IMR-90 (cell line): Measurements from ENCODE around the gene TSPAN4. TPM values are rescaled to one million over a fixed set of nuclear protein-coding genes. Genes with fewer than 3 reads are reported as not detected.
A peak's percentile ranks its signal among the peaks of the same experiment; 100 is the strongest.

Source experiments
- ATAC-seq: fragments of 200-7000 bp; cut with Tn5 transposase; 2 replicates; pipeline ENCODE4 v1.9.1; 2020; ENCODE audit warnings: low read depth, mild to moderate bottlenecking, moderate library complexity
- BruUV-seq: library from RNA; stranded (reverse); fragments of 400-500 nt; replicated peaks from 2 replicates; lab custom pipeline; 2021; lab: Mats Ljungman, UMichigan
- CTCF ChIA-PET: fragments of 300-600 bp; formaldehyde crosslinking; extraction: SDS; loops from one replicate; lab custom pipeline; 2021; ENCODE audit warnings: antibody characterized with exemption; lab: Yijun Ruan, JAX
- POLR2A ChIA-PET: fragments of 300-600 bp; sonication (Branson Sonifier 250); formaldehyde crosslinking; loops from one replicate; lab custom pipeline; 2022; ENCODE audit warnings: antibody characterized with exemption; ENCODE audit not compliant: unreplicated experiment; lab: Charles Lee
- DNase-seq: peaks from one replicate; pipeline ENCODE4 v3.0.0; 2013
- H2AFZ ChIP-seq: replicated peaks from 2 replicates; pipeline ENCODE3; 2013; ENCODE audit warnings: low read length, mild to moderate bottlenecking; ENCODE audit not compliant: poor library complexity
- H2AK5ac ChIP-seq: 2 replicates; pipeline ENCODE4 v1.6.1; 2013; ENCODE audit warnings: low read depth, low read length, inconsistent platforms
- H2AK9ac ChIP-seq: replicated peaks from 2 replicates; pipeline ENCODE3; 2013; ENCODE audit warnings: mild to moderate bottlenecking, low read depth, low read length, moderate library complexity; ENCODE audit not compliant: poor library complexity
- H2BK120ac ChIP-seq: 2 replicates; pipeline ENCODE4 v1.6.1; 2013; ENCODE audit warnings: low read depth, low read length, inconsistent platforms
- H2BK15ac ChIP-seq: 3 replicates; pipeline ENCODE4 v1.6.1; 2013; ENCODE audit warnings: low read depth, low read length, inconsistent platforms
- H2BK20ac ChIP-seq: 2 replicates; pipeline ENCODE4 v1.6.1; 2013; ENCODE audit warnings: low read depth, mild to moderate bottlenecking, inconsistent platforms, low read length, moderate library complexity
- H2BK5ac ChIP-seq: 2 replicates; pipeline ENCODE4 v1.6.1; 2013; ENCODE audit warnings: mild to moderate bottlenecking, low read depth, low read length, inconsistent platforms; ENCODE audit not compliant: poor library complexity, severe bottlenecking
- H3K14ac ChIP-seq: replicated peaks from 2 replicates; pipeline ENCODE4 v1.6.1; 2013; ENCODE audit warnings: low read depth, low read length, inconsistent platforms
- H3K18ac ChIP-seq: 2 replicates; pipeline ENCODE4 v1.6.1; 2013; ENCODE audit warnings: low read depth, low read length, control low read depth
- H3K23ac ChIP-seq: 2 replicates; pipeline ENCODE4 v1.6.1; 2013; ENCODE audit warnings: low read depth, low read length, inconsistent platforms
- H3K27ac ChIP-seq: 2 replicates; pipeline ENCODE4 v1.5.1; 2013; ENCODE audit warnings: mild to moderate bottlenecking, control low read depth, low read length; ENCODE audit not compliant: insufficient read depth
- H3K27me3 ChIP-seq: 2 replicates; pipeline ENCODE4 v1.6.1; 2013; ENCODE audit warnings: low read length; ENCODE audit not compliant: control insufficient read depth, insufficient read depth
- H3K36me3 ChIP-seq: 2 replicates; pipeline ENCODE4 v1.6.1; 2013; ENCODE audit warnings: low read length, mixed read lengths; ENCODE audit not compliant: control insufficient read depth, insufficient read depth
- H3K4ac ChIP-seq: 2 replicates; pipeline ENCODE4 v1.6.1; 2013; ENCODE audit warnings: low read depth, low read length, inconsistent platforms
- H3K4me1 ChIP-seq: 2 replicates; pipeline ENCODE4 v1.6.1; 2013; ENCODE audit warnings: low read length, mixed read lengths; ENCODE audit not compliant: control insufficient read depth, insufficient read depth
- H3K4me2 ChIP-seq: 2 replicates; pipeline ENCODE4 v1.6.1; 2013; ENCODE audit warnings: low read depth, mild to moderate bottlenecking, control low read depth, low read length, moderate library complexity
- H3K4me3 ChIP-seq: 2 replicates; pipeline ENCODE4 v1.5.1; 2013; ENCODE audit warnings: low read depth, mild to moderate bottlenecking, control low read depth, low read length, moderate library complexity; ENCODE audit not compliant: insufficient read depth
- H3K56ac ChIP-seq: 2 replicates; pipeline ENCODE4 v1.6.1; 2013; ENCODE audit warnings: low read length, inconsistent platforms; ENCODE audit not compliant: insufficient read depth; ENCODE audit errors: extremely low read depth
- H3K79me1 ChIP-seq, 2 experiments: 2 replicates each; pipeline ENCODE4 v1.6.1; 2013; ENCODE audit warnings: low read length in 2 of 2, inconsistent platforms in 1 of 2, low read depth in 1 of 2
- H3K9ac ChIP-seq: 2 replicates; pipeline ENCODE4 v1.6.1; 2013; ENCODE audit warnings: low read depth, low read length, control low read depth
- H3K9me1 ChIP-seq: 2 replicates; pipeline ENCODE4 v1.6.1; 2013; ENCODE audit warnings: low read length, inconsistent platforms; ENCODE audit not compliant: insufficient read depth
- H3K9me3 ChIP-seq: 2 replicates; pipeline ENCODE4 v1.6.1; 2013; ENCODE audit warnings: low read length; ENCODE audit not compliant: control insufficient read depth, insufficient read depth
- H4K20me1 ChIP-seq: 2 replicates; pipeline ENCODE4 v1.6.1; 2013; ENCODE audit warnings: low read length, inconsistent platforms; ENCODE audit not compliant: insufficient read depth
- H4K5ac ChIP-seq: 2 replicates; pipeline ENCODE4 v1.6.1; 2013; ENCODE audit warnings: mild to moderate bottlenecking, low read depth, low read length, control low read depth
- H4K8ac ChIP-seq, 2 experiments: 2 replicates each; pipeline ENCODE4 v1.6.1; 2013; ENCODE audit warnings: low read depth in 2 of 2, low read length in 2 of 2, control low read depth in 1 of 2, inconsistent platforms in 1 of 2
- H4K91ac ChIP-seq: 2 replicates; pipeline ENCODE4 v1.6.1; 2013; ENCODE audit warnings: low read depth, low read length, inconsistent platforms; ENCODE audit not compliant: insufficient read depth
- CEBPB ChIP-seq: IDR thresholded peaks from 2 replicates; pipeline ENCODE4 v1.6.1; 2012; ENCODE audit warnings: low read depth, low read length, improper control_type of control experiment
- MAFK ChIP-seq: IDR thresholded peaks from 2 replicates; pipeline ENCODE4 v1.6.1; 2012; ENCODE audit warnings: low read depth, low read length, improper control_type of control experiment
- NFE2L2 ChIP-seq: fragments of 150-350 bp; IDR thresholded peaks from 2 replicates; pipeline ENCODE4 v1.6.1; 2016; ENCODE audit warnings: low read depth, mild to moderate bottlenecking, low read length
- POLR2A ChIP-seq: IDR thresholded peaks from 2 replicates; pipeline ENCODE4 v1.6.1; 2012; ENCODE audit warnings: mild to moderate bottlenecking, low read depth, low read length
- WGBS, 2 experiments: methylation state at CpG; one replicate each; pipeline versions ENCODE4 v1.1.5 to v1.1.7; 2013; ENCODE audit warnings: missing lambda C conversion rate in 2 of 2; ENCODE audit not compliant: insufficient read length in 1 of 2; ENCODE audit errors: extremely low coverage in 2 of 2; 5-methylcytosine and 5-hydroxymethylcytosine counted together
- dilution Hi-C: fragments of 300-500 bp; cut with HindIII; formaldehyde crosslinking; loops from one replicate; pipeline ENCODE4 v1.14.3; 2018; ENCODE audit warnings: low sequenced_read_pairs; ENCODE audit not compliant: unreplicated experiment
- in situ Hi-C: fragments of 300-500 bp; cut with MboI; formaldehyde crosslinking; loops from 3 replicates; pipeline ENCODE4 v1.14.3; 2019; ENCODE audit warnings: low sequenced_read_pairs, inconsistent platforms, mixed read lengths
- intact Hi-C: fragments of 100-400 bp; cut with micrococcal nuclease; formaldehyde crosslinking; loops from 2 replicates; pipeline ENCODE4 v1.10.0; 2022
- polyA plus RNA-seq, 3 experiments: library from polyadenylated mRNA; depleted of rRNA; stranded (reverse); fragments of >200 nt; gene quantifications; 2 replicates each; pipeline ENCODE4 v1.2.3, GENCODE V29; 2012; ENCODE audit warnings: low replicate concordance in 1 of 3
- total RNA-seq: library from RNA; depleted of rRNA; stranded (reverse); fragments of >200 nt; gene quantifications from 2 replicates; pipeline ENCODE4 v1.2.3, GENCODE V29; 2012
- TF ChIP-seq, protein P1 (sequence below): fragments of 150-350 bp; IDR thresholded peaks from 2 replicates; pipeline ENCODE4 v1.6.1; 2017; ENCODE audit warnings: mild to moderate bottlenecking, antibody characterized with exemption, low read length, low read depth

The TSPAN4 gene
- total and polyA plus RNA-seq, 2 of the 4 experiments (the other 2 are of a cell fraction), result 161 to 293 TPM

DNA sequence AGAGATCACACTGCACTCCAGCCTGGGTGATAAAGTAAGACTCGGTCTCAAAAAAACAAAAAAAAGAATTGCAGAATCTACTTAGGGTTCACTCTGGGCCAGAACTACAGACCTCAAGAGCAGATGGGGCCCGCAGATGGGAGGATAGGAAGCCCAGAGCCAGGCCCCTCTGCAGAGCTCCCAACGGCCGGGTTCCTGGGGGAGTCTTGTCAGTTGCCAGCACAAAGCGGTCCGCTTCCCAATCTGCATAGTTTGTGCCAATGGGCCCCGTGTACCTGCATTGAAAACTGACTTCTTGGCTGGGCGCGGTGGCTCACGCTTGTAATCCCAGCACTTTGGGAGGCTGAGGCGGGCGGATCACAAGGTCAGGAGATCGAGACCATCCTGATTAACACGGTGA, 69.6 kb downstream of the TSPAN4 start:
- H3K4me1 ChIP-seq, result peaks cover 7% of the 10 kb centered on the region; the same call in 1 of the 2 replicates
- H3K9me3 ChIP-seq, result no peaks in the 10 kb centered on the region
- H4K91ac ChIP-seq, result no peak overlapping the region
- no peak overlapping the region for H2BK120ac ChIP-seq
- DNase-seq (no peak), ATAC-seq (no peak)
- no TSS peak for BruUV-seq
- H2BK15ac ChIP-seq, result no peak overlapping the region
- H2AK9ac ChIP-seq, result no peak overlapping the region
- H3K27ac ChIP-seq, result no peak overlapping the region
- no peak overlapping the region for H2AK5ac ChIP-seq
- no peak for TF ChIP-seq NFE2L2
- no peak for TF ChIP-seq MAFK
- no peak for TF ChIP-seq CEBPB
- TF ChIP-seq, protein P1, sequence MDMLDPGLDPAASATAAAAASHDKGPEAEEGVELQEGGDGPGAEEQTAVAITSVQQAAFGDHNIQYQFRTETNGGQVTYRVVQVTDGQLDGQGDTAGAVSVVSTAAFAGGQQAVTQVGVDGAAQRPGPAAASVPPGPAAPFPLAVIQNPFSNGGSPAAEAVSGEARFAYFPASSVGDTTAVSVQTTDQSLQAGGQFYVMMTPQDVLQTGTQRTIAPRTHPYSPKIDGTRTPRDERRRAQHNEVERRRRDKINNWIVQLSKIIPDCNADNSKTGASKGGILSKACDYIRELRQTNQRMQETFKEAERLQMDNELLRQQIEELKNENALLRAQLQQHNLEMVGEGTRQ, result no peak
- no peak for TF ChIP-seq POLR2A
- peak overlapping the region in 1 of 2 experiments; percentile 99; a peak in 1 of 4 replicates for H4K8ac ChIP-seq
- H4K5ac ChIP-seq, result no peak overlapping the region
- no peak overlapping the region for H2AFZ ChIP-seq
- no peak overlapping the region for H3K14ac ChIP-seq
- 0 out of 2 replicates have a peak, but pooled peaks cover 8% of the 10 kb centered on the region for H3K9me1 ChIP-seq
- no peak overlapping the region for H3K18ac ChIP-seq
- in situ Hi-C loops, result no loop called here
- H3K36me3 ChIP-seq, result no peaks in the 10 kb centered on the region; the same call in 1 of the 2 replicates
- no peak overlapping the region for H3K4me2 ChIP-seq
- H3K23ac ChIP-seq, result no peak overlapping the region
- 100% methylated on average over 5 of the region's 14 CpGs; no CpG with 5 or more reads in 1 of the 2 experiments for WGBS, 2 experiments
- no peak overlapping the region for H2BK20ac ChIP-seq
- H3K4me3 ChIP-seq, result no peak overlapping the region
- peaks cover 9 to 40% of the 10 kb centered on the region in 2 experiments for H3K79me1 ChIP-seq
- no peaks in the 10 kb centered on the region for H3K27me3 ChIP-seq
- H2BK5ac ChIP-seq, result no peak overlapping the region
- dilution Hi-C loops, result no loop called here
- H4K20me1 ChIP-seq, result no peaks in the 10 kb centered on the region; the same call in none of the 2 replicates
- intact Hi-C loops, result no loop called here
- H3K4ac ChIP-seq, result no peak overlapping the region
- H3K56ac ChIP-seq, result no peak overlapping the region
- CTCF ChIA-PET, result no interaction called here
- no peak overlapping the region for H3K9ac ChIP-seq
- POLR2A ChIA-PET, result no interaction called here
